SK-N-SH treated with all-trans-retinoic acid at 6 μM for 48 hours (cell line): Measurements from ENCODE around the gene GALNT17.

ENCODE experiments used
- ARNTL ChIP-seq: fragments of 450-650 bp; formaldehyde crosslinking; IDR thresholded peaks from 2 replicates; pipeline ENCODE4 v1.5.0; 2020; ENCODE audit warnings: low read depth, mild to moderate bottlenecking, moderate library complexity, borderline replicate concordance
- CREB5 ChIP-seq: fragments of 250-450 bp; sonication (Bioruptor Pico); IDR thresholded peaks from 2 replicates; pipeline ENCODE4 v1.5.1; 2020; ENCODE audit warnings: low read depth, mild to moderate bottlenecking, moderate library complexity
- PATZ1 ChIP-seq: fragments of 250-450 bp; sonication (Bioruptor Pico); IDR thresholded peaks from 2 replicates; pipeline ENCODE4 v1.8.0; 2020; ENCODE audit warnings: mild to moderate bottlenecking, moderate library complexity, borderline replicate concordance
- ZFP30 ChIP-seq: fragments of 450-650 bp; formaldehyde crosslinking; IDR thresholded peaks from 2 replicates; pipeline ENCODE4 v1.5.0; 2022; ENCODE audit warnings: mild to moderate bottlenecking, moderate library complexity

GRCh38 chr7:71705901-71706596 lies 574.1 kb downstream of the GALNT17 start:
- TF ChIP-seq ZFP30: no peak
- TF ChIP-seq PATZ1 (CRISPR knock-in tag): no peak
- no peak for TF ChIP-seq CREB5 (CRISPR knock-in tag)
- TF ChIP-seq ARNTL (CRISPR knock-in tag): no peak
